ENCODE data around the gene RNF208. TPM values are rescaled to one million over a fixed set of nuclear protein-coding genes. Genes with fewer than 3 reads are reported as not detected.

Gene RNF208
- total and polyA plus RNA-seq, 2 of the 4 experiments (the other 2 are of a cell fraction): 1.2 TPM; not detected in 1

DNA sequence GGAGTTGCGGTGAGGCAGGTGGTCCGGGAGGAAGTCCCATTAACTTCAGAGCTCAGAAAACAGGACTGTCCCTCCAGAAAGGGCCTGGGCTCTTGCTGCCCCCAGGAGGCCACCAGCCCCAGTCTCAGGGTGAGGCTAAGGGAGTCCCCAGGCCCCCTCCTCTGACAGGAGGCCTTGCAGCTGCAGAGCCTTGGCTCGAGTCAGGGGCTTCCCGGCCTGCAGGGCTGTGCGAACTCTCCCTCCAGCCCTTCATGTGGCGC, 25.8 kb upstream of the RNF208 start:
- Histone ChIP-seq H3K4ac (ENCODE audit: low read depth, low read length) (no peak overlapping the region), H2BK20ac (ENCODE audit: low read depth, low read length) (no peak overlapping the region), H3K36me3 (ENCODE audit: control insufficient read depth, insufficient read depth, low read length) (peaks cover 9% of the 10 kb centered on the region), H4K91ac (ENCODE audit: insufficient read depth, low read depth, low read length) (no peak overlapping the region), H3K4me2 (ENCODE audit: low read depth, low read length) (no peak overlapping the region), H2AK5ac (ENCODE audit: low read depth, low read length) (no peak overlapping the region), H4K5ac (ENCODE audit: low read depth, low read length) (no peak overlapping the region), H2AK9ac (replicated peaks; ENCODE audit: low read depth, low read length, poor library complexity) (peak overlapping the region; percentile 58), H4K20me1 (ENCODE audit: insufficient read depth, low read length) (peaks cover 19% of the 10 kb centered on the region), H3K9me3 (ENCODE audit: control insufficient read depth, insufficient read depth, low read length) (no peaks in the 10 kb centered on the region), H2AFZ (replicated peaks; ENCODE audit: low read length, poor library complexity) (no peak overlapping the region), H2BK5ac (ENCODE audit: low read depth, low read length, poor library complexity, severe bottlenecking) (no peak overlapping the region), H3K9me1 (ENCODE audit: insufficient read depth, low read length) (peaks cover 4% of the 10 kb centered on the region), H3K56ac (ENCODE audit: extremely low read depth, insufficient read depth, low read length) (no peak overlapping the region), H3K14ac (replicated peaks; ENCODE audit: low read depth, low read length) (no peak overlapping the region), H3K27me3 (ENCODE audit: control insufficient read depth, insufficient read depth, low read length) (no peaks in the 10 kb centered on the region), H3K4me3 (ENCODE audit: insufficient read depth, low read depth, low read length) (no peak overlapping the region), H3K9ac (ENCODE audit: low read depth, low read length) (no peak overlapping the region), H3K27ac (ENCODE audit: insufficient read depth, low read length) (no peak overlapping the region), H3K4me1 (ENCODE audit: control insufficient read depth, insufficient read depth, low read length) (peaks cover 5% of the 10 kb centered on the region; the same call in 1 of the 2 replicates), H3K79me1 (ENCODE audit: low read depth in 1 of 2, low read length in 2 of 2) (peaks cover 3 to 17% of the 10 kb centered on the region in 2 experiments; a peak in 3 of 4 replicates), H3K18ac (ENCODE audit: low read depth, low read length) (no peak overlapping the region), H2BK15ac (ENCODE audit: low read depth, low read length) (no peak overlapping the region), H3K23ac (ENCODE audit: low read depth, low read length) (no peak overlapping the region), H4K8ac (ENCODE audit: low read depth in 2 of 2, low read length in 2 of 2) (no peak overlapping the region), H2BK120ac (ENCODE audit: low read depth, low read length) (no peak overlapping the region)
- in situ Hi-C loops (cut with MboI; ENCODE audit: low sequenced_read_pairs): no loop called here
- WGBS, 2 experiments (ENCODE audit: extremely low coverage in 2 of 2, insufficient read length in 1 of 2): no CpG with 5 or more reads among the region's 6 CpGs
- CTCF ChIA-PET: no interaction called here
- POLR2A ChIA-PET (ENCODE audit: unreplicated experiment): no interaction called here
- TF ChIP-seq CEBPB (IDR thresholded peaks at IDR 0.05; ENCODE audit: low read depth, low read length) (no peak), CHD1 (IDR thresholded peaks at IDR 0.05; ENCODE audit: low read depth, low read length) (no peak), MAZ (IDR thresholded peaks at IDR 0.05; ENCODE audit: borderline replicate concordance, low read depth, low read length) (no peak), MAFK (IDR thresholded peaks at IDR 0.05; ENCODE audit: low read depth, low read length) (no peak), SMC3 (IDR thresholded peaks at IDR 0.05; ENCODE audit: low read depth, low read length) (no peak), NFE2L2 (IDR thresholded peaks at IDR 0.05; ENCODE audit: low read depth, low read length) (no peak), POLR2A (IDR thresholded peaks at IDR 0.05; ENCODE audit: low read depth, low read length) (no peak), RCOR1 (IDR thresholded peaks at IDR 0.05; ENCODE audit: insufficient replicate concordance, low read length) (no peak), BHLHE40 (IDR thresholded peaks at IDR 0.05; ENCODE audit: low read depth, low read length) (no peak), RAD21 (IDR thresholded peaks at IDR 0.05; ENCODE audit: low read length) (no peak), FOS (IDR thresholded peaks at IDR 0.05; ENCODE audit: low read depth, low read length) (no peak), ELK1 (IDR thresholded peaks at IDR 0.05; ENCODE audit: borderline replicate concordance, low read depth, low read length) (no peak), RFX5 (IDR thresholded peaks at IDR 0.05; ENCODE audit: low read depth, low read length) (no peak), MXI1 (IDR thresholded peaks at IDR 0.05; ENCODE audit: borderline replicate concordance, low read depth, low read length) (no peak)
- TF ChIP-seq, protein P1, sequence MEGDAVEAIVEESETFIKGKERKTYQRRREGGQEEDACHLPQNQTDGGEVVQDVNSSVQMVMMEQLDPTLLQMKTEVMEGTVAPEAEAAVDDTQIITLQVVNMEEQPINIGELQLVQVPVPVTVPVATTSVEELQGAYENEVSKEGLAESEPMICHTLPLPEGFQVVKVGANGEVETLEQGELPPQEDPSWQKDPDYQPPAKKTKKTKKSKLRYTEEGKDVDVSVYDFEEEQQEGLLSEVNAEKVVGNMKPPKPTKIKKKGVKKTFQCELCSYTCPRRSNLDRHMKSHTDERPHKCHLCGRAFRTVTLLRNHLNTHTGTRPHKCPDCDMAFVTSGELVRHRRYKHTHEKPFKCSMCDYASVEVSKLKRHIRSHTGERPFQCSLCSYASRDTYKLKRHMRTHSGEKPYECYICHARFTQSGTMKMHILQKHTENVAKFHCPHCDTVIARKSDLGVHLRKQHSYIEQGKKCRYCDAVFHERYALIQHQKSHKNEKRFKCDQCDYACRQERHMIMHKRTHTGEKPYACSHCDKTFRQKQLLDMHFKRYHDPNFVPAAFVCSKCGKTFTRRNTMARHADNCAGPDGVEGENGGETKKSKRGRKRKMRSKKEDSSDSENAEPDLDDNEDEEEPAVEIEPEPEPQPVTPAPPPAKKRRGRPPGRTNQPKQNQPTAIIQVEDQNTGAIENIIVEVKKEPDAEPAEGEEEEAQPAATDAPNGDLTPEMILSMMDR (conservative IDR thresholded peaks at IDR 0.05; ENCODE audit: low read depth, low read length): no peak
- TF ChIP-seq, protein P2, sequence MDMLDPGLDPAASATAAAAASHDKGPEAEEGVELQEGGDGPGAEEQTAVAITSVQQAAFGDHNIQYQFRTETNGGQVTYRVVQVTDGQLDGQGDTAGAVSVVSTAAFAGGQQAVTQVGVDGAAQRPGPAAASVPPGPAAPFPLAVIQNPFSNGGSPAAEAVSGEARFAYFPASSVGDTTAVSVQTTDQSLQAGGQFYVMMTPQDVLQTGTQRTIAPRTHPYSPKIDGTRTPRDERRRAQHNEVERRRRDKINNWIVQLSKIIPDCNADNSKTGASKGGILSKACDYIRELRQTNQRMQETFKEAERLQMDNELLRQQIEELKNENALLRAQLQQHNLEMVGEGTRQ (IDR thresholded peaks at IDR 0.05; ENCODE audit: low read depth, low read length): no peak
- no TSS peak for BruUV-seq (replicated peaks)
- DNase-seq: no peak
- intact Hi-C loops (cut with micrococcal nuclease): no loop called here
- dilution Hi-C loops (cut with HindIII; ENCODE audit: low sequenced_read_pairs, unreplicated experiment): no loop called here
- ATAC-seq (ENCODE audit: low read depth): no peak
